GM19035 (cell line): ENCODE data around the gene ZNF43.
"Not testable (repeated sequence)": the region's sequence is repeated elsewhere in the genome, so short reads cannot be mapped to it uniquely, and the experiment has no call there.

Source experiments
- ATAC-seq: cut with Tn5 transposase; IDR thresholded peaks from one replicate; pipeline ENCODE4 v1.9.1; 2021; ENCODE audit not compliant: unreplicated experiment

Gene ZNF43

GRCh38 chr19:21835810-21836444 is at the start of gene ZNF43:
ZNF43 (minus strand) TSS chr19:21836182; CDS start chr19:21836038, 144 bp downstream.
- peak; percentile 89 for ATAC-seq

- ATAC-seq, result not testable (repeated sequence)
Observed at GRCh38 chr19:21885516-21885915, 49.5 kb upstream of the ZNF43 start.

GRCh38 chr19:21884786-21885185 is 48.8 kb upstream of the ZNF43 start:
- not testable (repeated sequence) for ATAC-seq

- no peak for ATAC-seq
Observed at GRCh38 chr19:21883516-21883915, 47.5 kb upstream of the ZNF43 start.

GRCh38 chr19:21880761-21881160 is 44.8 kb upstream of the ZNF43 start:
- not testable (repeated sequence) for ATAC-seq

GRCh38 chr19:21878646-21879045 is 42.7 kb upstream of the ZNF43 start:
- no peak for ATAC-seq

- ATAC-seq, result no peak
Observed at GRCh38 chr19:21877976-21878375, 42.0 kb upstream of the ZNF43 start.

GRCh38 chr19:21876608-21877007 is 40.6 kb upstream of the ZNF43 start:
- not testable (repeated sequence) for ATAC-seq

- no peak for ATAC-seq
Observed at GRCh38 chr19:21856773-21857514, 21.0 kb upstream of the ZNF43 start.

GRCh38 chr19:21851596-21852345 is 15.8 kb upstream of the ZNF43 start:
- no peak for ATAC-seq

GRCh38 chr19:21850656-21851255 is 14.8 kb upstream of the ZNF43 start:
- no peak for ATAC-seq

- ATAC-seq, result no peak
Observed at GRCh38 chr19:21848706-21849105, 12.7 kb upstream of the ZNF43 start.

- ATAC-seq, result no peak
Observed at GRCh38 chr19:21843081-21843480, 7.1 kb upstream of the ZNF43 start.

GRCh38 chr19:21841488-21842097 is 5.6 kb upstream of the ZNF43 start:
- ATAC-seq, result no peak

- ATAC-seq, result no peak
Observed at GRCh38 chr19:21841081-21841480, 5.1 kb upstream of the ZNF43 start.

- ATAC-seq, result no peak
Observed at GRCh38 chr19:21839976-21840375, 4.0 kb upstream of the ZNF43 start.

- no peak for ATAC-seq
Observed at GRCh38 chr19:21838646-21839045, 2.7 kb upstream of the ZNF43 start.

- no peak for ATAC-seq
Observed at GRCh38 chr19:21835429-21835809, 563 bp downstream of the ZNF43 start.

- no peak for ATAC-seq
Observed at GRCh38 chr19:21833733-21834132, 2.2 kb downstream of the ZNF43 start.

- no peak for ATAC-seq
Observed at GRCh38 chr19:21824679-21825078, 11.3 kb downstream of the ZNF43 start.

GRCh38 chr19:21823224-21823623 is 12.8 kb downstream of the ZNF43 start:
- ATAC-seq, result no peak
